ENCODE data around the gene DLEU7. TPM values are rescaled to one million over a fixed set of nuclear protein-coding genes. Genes with fewer than 3 reads are reported as not detected.

DLEU7 gene
- total RNA-seq, 2 experiments from 2014 or later, result not detected

- CTCF ChIA-PET, result interaction anchor here (1.0 kb wide), 1 partner anchor 41 kb away, joined by 3 read pairs; no protein-coding TSS in a partner anchor
- Mint-ChIP-seq H3K27ac (no peak overlapping the region), H3K36me3 (ENCODE audit: low read depth) (no peaks in the 10 kb centered on the region), H3K9me3 (no peaks in the 10 kb centered on the region), H3K4me1 (ENCODE audit: low read depth) (peaks cover 10% of the 10 kb centered on the region), H3K4me3 (no peak overlapping the region), H3K27me3 (peaks cover 10% of the 10 kb centered on the region)
- intact Hi-C loops (cut with micrococcal nuclease), result no loop called here
- TF ChIP-seq CTCF (IDR thresholded peaks at IDR 0.05), result no peak
- ATAC-seq, result no peak
- DNase-seq, result no peak
- POLR2A ChIA-PET, result no interaction called here
Measured at GRCh38 chr13:50841786-50842185, 1.7 kb downstream of the DLEU7 start.

- ChIA-PET CTCF (no interaction called here), POLR2A (no interaction called here)
- Mint-ChIP-seq H3K27ac (no peak overlapping the region), H3K4me1 (ENCODE audit: low read depth) (peaks cover 4% of the 10 kb centered on the region), H3K9me3 (no peaks in the 10 kb centered on the region), H3K4me3 (no peak overlapping the region), H3K36me3 (ENCODE audit: low read depth) (no peaks in the 10 kb centered on the region), H3K27me3 (peaks cover 10% of the 10 kb centered on the region)
- no peak for TF ChIP-seq CTCF (IDR thresholded peaks at IDR 0.05)
- intact Hi-C loops (cut with micrococcal nuclease), result no loop called here
- DNase-seq (no peak), ATAC-seq (no peak)
Measured at GRCh38 chr13:50840284-50840683, 3.2 kb downstream of the DLEU7 start.

- intact Hi-C loops (cut with micrococcal nuclease), result no loop called here
- DNase-seq (no peak), ATAC-seq (no peak)
- TF ChIP-seq CTCF (IDR thresholded peaks at IDR 0.05), result no peak
- no peaks in the 10 kb centered on the region for H3K36me3 Mint-ChIP-seq (ENCODE audit: low read depth)
- CTCF ChIA-PET, result no interaction called here
- H3K9me3 Mint-ChIP-seq, result no peaks in the 10 kb centered on the region
- peaks cover 4% of the 10 kb centered on the region for H3K4me1 Mint-ChIP-seq (ENCODE audit: low read depth)
- H3K27ac Mint-ChIP-seq, result no peak overlapping the region
- POLR2A ChIA-PET, result no interaction called here
- H3K4me3 Mint-ChIP-seq, result no peak overlapping the region
- peaks cover 10% of the 10 kb centered on the region for H3K27me3 Mint-ChIP-seq
Measured at GRCh38 chr13:50839828-50840227, 3.7 kb downstream of the DLEU7 start.

- Mint-ChIP-seq H3K27ac (no peak overlapping the region), H3K4me1 (ENCODE audit: low read depth) (peaks cover 2% of the 10 kb centered on the region), H3K9me3 (peaks cover 5% of the 10 kb centered on the region), H3K36me3 (ENCODE audit: low read depth) (no peaks in the 10 kb centered on the region), H3K27me3 (peaks cover 7% of the 10 kb centered on the region), H3K4me3 (no peak overlapping the region)
- ChIA-PET POLR2A (no interaction called here), CTCF (no interaction called here)
- DNase-seq (no peak), ATAC-seq (no peak)
- TF ChIP-seq CTCF (IDR thresholded peaks at IDR 0.05), result no peak
- intact Hi-C loops (cut with micrococcal nuclease), result no loop called here
Measured at GRCh38 chr13:50838701-50839100, 4.8 kb downstream of the DLEU7 start.

GRCh38 chr13:50838031-50838430 is 5.5 kb downstream of the DLEU7 start:
- CTCF ChIA-PET, result interaction anchor here (0.7 kb wide), 1 partner anchor 15 kb away, joined by 3 read pairs; no protein-coding TSS in a partner anchor

More at GRCh38 chr13:50838031-50838430, 5.5 kb downstream of the DLEU7 start:
- POLR2A ChIA-PET, result interaction anchor here (0.7 kb wide), 1 partner anchor 177 kb away, joined by 3 read pairs; no protein-coding TSS in a partner anchor
- H3K27ac Mint-ChIP-seq, result no peak overlapping the region
- H3K36me3 Mint-ChIP-seq (ENCODE audit: low read depth), result no peaks in the 10 kb centered on the region
- no peak for ATAC-seq
- H3K27me3 Mint-ChIP-seq, result peaks cover 7% of the 10 kb centered on the region
- H3K4me1 Mint-ChIP-seq (ENCODE audit: low read depth), result peaks cover 2% of the 10 kb centered on the region
- intact Hi-C loops (cut with micrococcal nuclease), result no loop called here
- no peak overlapping the region for H3K4me3 Mint-ChIP-seq
- H3K9me3 Mint-ChIP-seq, result peaks cover 7% of the 10 kb centered on the region
- TF ChIP-seq CTCF (IDR thresholded peaks at IDR 0.05), result no peak
- DNase-seq, result no peak

Data from activated CD8-positive, alpha-beta T cell treated with anti-CD3 and anti-CD28 coated beads for 36 hours (primary cell).